ENCODE data around the gene MAG.

The MAG gene

GRCh38 chr19:35295792-35296462, 4.0 kb downstream of the MAG start:
- Histone ChIP-seq H3K36me3 (ENCODE audit: control insufficient read depth in 2 of 2, insufficient read depth in 1 of 2, low read length in 2 of 2) (no peaks in the 10 kb centered on the region; a peak in 1 of 3 replicates), H3K4me3 (ENCODE audit: low read depth, low read length) (no peak overlapping the region), H3K27ac (ENCODE audit: extremely low read depth, low read depth, low read length) (no peak overlapping the region), H3K9me3 (ENCODE audit: control insufficient read depth, insufficient read depth, low read depth, low read length) (no peaks in the 10 kb centered on the region), H3K4me1 (ENCODE audit: control insufficient read depth, insufficient read depth, low read length) (no peaks in the 10 kb centered on the region)
- TF ChIP-seq KLF17 (tag by site-specific recombination; IDR thresholded peaks at IDR 0.05) (no peak), ZNF433 (tag by site-specific recombination; IDR thresholded peaks at IDR 0.05; ENCODE audit: low read depth) (no peak), GLIS2 (tag by site-specific recombination; IDR thresholded peaks at IDR 0.05) (peak; percentile 37; the same call in 1 of the 2 replicates), TCF7L2 (IDR thresholded peaks at IDR 0.05; ENCODE audit: borderline replicate concordance, low read depth, low read length) (no peak), ZBTB17 (tag by site-specific recombination; IDR thresholded peaks at IDR 0.05) (0 out of 2 replicates have a peak, but pooled peaks have one; percentile 12), ZNF2 (tag by site-specific recombination; IDR thresholded peaks at IDR 0.05) (no peak), ZNF518A (tag by site-specific recombination; conservative IDR thresholded peaks at IDR 0.05; ENCODE audit: low read depth) (no peak), ZNF626 (tag by site-specific recombination; IDR thresholded peaks at IDR 0.05) (no peak), ZNF600 (tag by site-specific recombination; IDR thresholded peaks at IDR 0.05) (peak; percentile 61), ZNF350 (tag by site-specific recombination; IDR thresholded peaks at IDR 0.05) (no peak)
- TF ChIP-seq, protein P1, sequence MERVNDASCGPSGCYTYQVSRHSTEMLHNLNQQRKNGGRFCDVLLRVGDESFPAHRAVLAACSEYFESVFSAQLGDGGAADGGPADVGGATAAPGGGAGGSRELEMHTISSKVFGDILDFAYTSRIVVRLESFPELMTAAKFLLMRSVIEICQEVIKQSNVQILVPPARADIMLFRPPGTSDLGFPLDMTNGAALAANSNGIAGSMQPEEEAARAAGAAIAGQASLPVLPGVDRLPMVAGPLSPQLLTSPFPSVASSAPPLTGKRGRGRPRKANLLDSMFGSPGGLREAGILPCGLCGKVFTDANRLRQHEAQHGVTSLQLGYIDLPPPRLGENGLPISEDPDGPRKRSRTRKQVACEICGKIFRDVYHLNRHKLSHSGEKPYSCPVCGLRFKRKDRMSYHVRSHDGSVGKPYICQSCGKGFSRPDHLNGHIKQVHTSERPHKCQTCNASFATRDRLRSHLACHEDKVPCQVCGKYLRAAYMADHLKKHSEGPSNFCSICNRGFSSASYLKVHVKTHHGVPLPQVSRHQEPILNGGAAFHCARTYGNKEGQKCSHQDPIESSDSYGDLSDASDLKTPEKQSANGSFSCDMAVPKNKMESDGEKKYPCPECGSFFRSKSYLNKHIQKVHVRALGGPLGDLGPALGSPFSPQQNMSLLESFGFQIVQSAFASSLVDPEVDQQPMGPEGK (tag by site-specific recombination; IDR thresholded peaks at IDR 0.05) = peak; percentile 19; the same call in 1 of the 2 replicates
- ChIA-PET CTCF (interaction anchor here (0.6 to 0.7 kb wide), 3 partner anchors 25 to 647 kb away, joined by 3 to 8 read pairs (median 3); no protein-coding TSS in a partner anchor), POLR2A (no interaction called here)

DNA sequence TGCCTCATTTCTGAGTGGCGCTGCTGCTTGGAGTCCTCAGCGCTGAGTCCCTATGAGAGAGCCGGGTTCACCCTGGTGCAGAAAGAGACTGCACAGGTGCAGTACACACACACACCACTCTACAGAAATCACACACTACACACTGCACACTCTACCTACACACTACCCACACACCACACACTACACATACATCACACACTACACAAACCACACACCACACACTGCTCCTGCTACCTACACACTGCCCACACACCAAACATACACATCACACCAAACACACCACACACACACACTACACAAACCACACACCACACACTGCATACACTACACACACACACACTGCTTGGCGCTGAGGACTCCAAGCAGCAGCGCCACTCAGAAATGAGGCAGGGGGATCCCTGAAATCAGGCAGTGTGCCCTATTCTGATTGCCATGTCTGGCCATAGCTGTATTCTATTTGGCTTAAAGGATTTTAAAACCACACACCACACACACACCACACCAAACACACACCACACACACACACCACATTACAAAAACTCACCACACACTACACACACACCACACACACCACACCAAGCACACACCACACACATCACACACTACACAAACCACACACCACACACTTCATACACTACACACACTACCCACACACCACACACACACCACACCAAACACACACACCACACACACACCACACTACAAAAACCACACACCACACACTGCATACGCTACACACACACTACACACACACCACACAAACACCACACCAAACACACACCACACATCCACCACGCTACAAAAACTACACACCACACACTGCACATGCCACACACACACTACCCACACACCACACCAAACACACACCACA, 4.9 kb downstream of the MAG start:
- Histone ChIP-seq H3K4me1 (ENCODE audit: control insufficient read depth, insufficient read depth, low read length) (no peaks in the 10 kb centered on the region), H3K4me3 (ENCODE audit: low read depth, low read length) (no peak overlapping the region), H3K36me3 (ENCODE audit: control insufficient read depth in 2 of 2, insufficient read depth in 1 of 2, low read length in 2 of 2) (no peaks in the 10 kb centered on the region; a peak in 1 of 3 replicates), H3K9me3 (ENCODE audit: control insufficient read depth, insufficient read depth, low read depth, low read length) (no peaks in the 10 kb centered on the region), H3K27ac (ENCODE audit: extremely low read depth, low read depth, low read length) (no peak overlapping the region)
- POLR2A ChIA-PET = no interaction called here
- CTCF ChIA-PET = no interaction called here
- TF ChIP-seq REST (tag by site-specific recombination; IDR thresholded peaks at IDR 0.05) = no peak
- TF ChIP-seq ZNF621 (tag by site-specific recombination; IDR thresholded peaks at IDR 0.05) = no peak; the same call in 1 of the 2 replicates
- peak; percentile 2 for TF ChIP-seq ZNF146 (tag by site-specific recombination; IDR thresholded peaks at IDR 0.05)
- no peak for TF ChIP-seq KLF1 (tag by site-specific recombination; IDR thresholded peaks at IDR 0.05)
- no peak for TF ChIP-seq ZNF324 (tag by site-specific recombination; IDR thresholded peaks at IDR 0.05)
- TF ChIP-seq ZNF670 (tag by site-specific recombination; IDR thresholded peaks at IDR 0.05; ENCODE audit: low read depth) = peak; percentile 8; the same call in 1 of the 2 replicates
- no peak for TF ChIP-seq ZNF658 (tag by site-specific recombination; IDR thresholded peaks at IDR 0.05)
- TF ChIP-seq ZNF426 (tag by site-specific recombination; IDR thresholded peaks at IDR 0.05) = no peak
- no peak; the same call in 1 of the 2 replicates for TF ChIP-seq KLF9 (tag by site-specific recombination; IDR thresholded peaks at IDR 0.05; ENCODE audit: low read depth)
